Neural crest cell (in vitro differentiated cells): ENCODE measurements around the gene GPHN. TPM values are rescaled to one million over a fixed set of nuclear protein-coding genes. Genes with fewer than 3 reads are reported as not detected.

ENCODE experiments used
- DNase-seq: peaks from one replicate; pipeline ENCODE4 v3.0.0; 2021; ENCODE audit warnings: low read depth, mixed read lengths, low spot score
- H3K27ac Mint-ChIP-seq: one replicate; pipeline ENCODE4 v1.8.0; 2021; ENCODE audit warnings: mild to moderate bottlenecking, mixed read lengths; ENCODE audit not compliant: unreplicated experiment
- H3K27me3 Mint-ChIP-seq: 2 replicates; pipeline ENCODE4 v1.8.0; 2021; ENCODE audit warnings: low read depth, mild to moderate bottlenecking, mixed read lengths
- H3K36me3 Mint-ChIP-seq: 2 replicates; pipeline ENCODE4 v1.8.0; 2021; ENCODE audit warnings: low read depth, mild to moderate bottlenecking, mixed read lengths
- H3K4me1 Mint-ChIP-seq: 2 replicates; pipeline ENCODE4 v1.8.0; 2021; ENCODE audit warnings: mixed read lengths
- H3K4me3 Mint-ChIP-seq: one replicate; pipeline ENCODE4 v1.8.0; 2021; ENCODE audit warnings: mild to moderate bottlenecking, mixed read lengths
- H3K9me3 Mint-ChIP-seq: 2 replicates; pipeline ENCODE4 v1.8.0; 2021; ENCODE audit warnings: mixed read lengths
- total RNA-seq: library from RNA; stranded (reverse); gene quantifications from 2 replicates; pipeline ENCODE4 v1.2.1, GENCODE V29; 2021
- TF ChIP-seq, protein P1 (sequence below): fragments of 200-600 bp; sonication (generic); conservative IDR thresholded peaks from 2 replicates; pipeline ENCODE4 v1.5.0; 2021; ENCODE audit warnings: antibody characterized with exemption, mild to moderate bottlenecking

The GPHN gene
- total RNA-seq, 1 donor from 2014 or later, result 43.5 TPM

GRCh38 chr14:66636240-66636639, 128.3 kb downstream of the GPHN start:
- Mint-ChIP-seq H3K4me3 (no peak overlapping the region), H3K4me1 (peaks cover 5% of the 10 kb centered on the region), H3K36me3 (no peaks in the 10 kb centered on the region), H3K27ac (no peak overlapping the region), H3K27me3 (no peaks in the 10 kb centered on the region), H3K9me3 (no peaks in the 10 kb centered on the region)
- DNase-seq, result no peak
- TF ChIP-seq, protein P1, sequence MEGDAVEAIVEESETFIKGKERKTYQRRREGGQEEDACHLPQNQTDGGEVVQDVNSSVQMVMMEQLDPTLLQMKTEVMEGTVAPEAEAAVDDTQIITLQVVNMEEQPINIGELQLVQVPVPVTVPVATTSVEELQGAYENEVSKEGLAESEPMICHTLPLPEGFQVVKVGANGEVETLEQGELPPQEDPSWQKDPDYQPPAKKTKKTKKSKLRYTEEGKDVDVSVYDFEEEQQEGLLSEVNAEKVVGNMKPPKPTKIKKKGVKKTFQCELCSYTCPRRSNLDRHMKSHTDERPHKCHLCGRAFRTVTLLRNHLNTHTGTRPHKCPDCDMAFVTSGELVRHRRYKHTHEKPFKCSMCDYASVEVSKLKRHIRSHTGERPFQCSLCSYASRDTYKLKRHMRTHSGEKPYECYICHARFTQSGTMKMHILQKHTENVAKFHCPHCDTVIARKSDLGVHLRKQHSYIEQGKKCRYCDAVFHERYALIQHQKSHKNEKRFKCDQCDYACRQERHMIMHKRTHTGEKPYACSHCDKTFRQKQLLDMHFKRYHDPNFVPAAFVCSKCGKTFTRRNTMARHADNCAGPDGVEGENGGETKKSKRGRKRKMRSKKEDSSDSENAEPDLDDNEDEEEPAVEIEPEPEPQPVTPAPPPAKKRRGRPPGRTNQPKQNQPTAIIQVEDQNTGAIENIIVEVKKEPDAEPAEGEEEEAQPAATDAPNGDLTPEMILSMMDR, result no peak

DNA sequence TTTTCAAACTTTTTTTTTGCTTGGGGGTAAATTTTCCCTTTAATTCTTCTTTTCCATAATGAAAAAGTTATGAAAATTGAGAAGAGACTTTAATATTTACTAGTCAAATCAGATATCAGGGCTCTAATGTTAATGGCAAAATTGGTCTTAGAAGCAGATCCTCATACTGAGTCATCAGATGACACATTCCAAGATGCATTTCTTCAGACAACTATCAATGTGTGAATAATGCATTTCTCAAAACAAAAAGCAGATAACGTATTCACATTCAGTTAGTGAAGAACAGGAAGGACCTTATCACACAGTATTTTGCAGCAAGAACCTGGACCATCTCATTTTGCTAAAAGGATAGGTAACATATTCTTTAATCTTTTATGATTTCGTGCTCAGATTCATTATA, 130.7 kb downstream of the GPHN start:
- TF ChIP-seq, protein P1, result no peak
- no peaks in the 10 kb centered on the region for H3K27me3 Mint-ChIP-seq
- DNase-seq, result no peak
- no peaks in the 10 kb centered on the region for H3K36me3 Mint-ChIP-seq
- peaks cover 12% of the 10 kb centered on the region for H3K4me1 Mint-ChIP-seq
- no peaks in the 10 kb centered on the region for H3K9me3 Mint-ChIP-seq
- no peak overlapping the region for H3K4me3 Mint-ChIP-seq
- H3K27ac Mint-ChIP-seq, result no peak overlapping the region

DNA sequence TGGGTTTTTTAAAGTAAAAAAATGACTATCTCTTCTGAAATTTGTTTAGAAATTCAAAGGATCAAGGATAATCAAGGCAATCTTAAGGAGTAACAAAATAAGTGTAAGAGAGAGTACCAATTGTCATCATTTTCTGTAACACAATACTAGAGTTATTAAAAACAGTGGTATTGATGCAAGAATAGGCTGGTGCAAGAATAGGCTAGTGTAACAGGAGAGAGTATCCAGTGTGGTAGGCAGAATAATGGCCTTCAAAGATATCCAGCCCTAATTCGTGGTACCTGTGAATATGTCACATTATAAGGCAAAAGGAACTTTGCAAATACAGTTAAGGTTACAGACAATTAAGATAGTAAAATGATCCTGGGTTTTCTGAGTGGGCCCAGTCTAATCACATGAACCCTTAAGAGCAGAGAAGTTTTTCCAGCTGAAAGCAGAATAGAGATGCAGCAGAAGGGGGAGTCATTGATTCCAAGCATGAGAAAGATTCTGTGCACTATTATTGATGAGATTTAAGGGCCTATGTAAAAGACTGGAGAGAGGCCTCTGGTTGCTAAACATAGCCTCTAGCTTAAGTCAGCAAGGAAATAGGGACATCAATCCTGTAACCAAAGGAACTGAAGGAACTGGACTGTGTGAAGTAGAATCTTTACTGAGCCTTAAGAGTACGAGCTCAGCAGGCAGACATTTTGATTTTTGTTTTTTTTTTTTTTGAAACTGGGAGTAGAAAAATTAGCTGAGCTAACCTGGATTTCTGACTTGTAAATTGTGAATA, 134.1 kb downstream of the GPHN start:
- Mint-ChIP-seq H3K9me3 (no peaks in the 10 kb centered on the region), H3K27me3 (no peaks in the 10 kb centered on the region), H3K36me3 (peaks cover 2% of the 10 kb centered on the region), H3K27ac (no peak overlapping the region), H3K4me3 (no peak overlapping the region), H3K4me1 (peaks cover 11% of the 10 kb centered on the region)
- TF ChIP-seq, protein P1, result no peak
- no peak for DNase-seq

DNA sequence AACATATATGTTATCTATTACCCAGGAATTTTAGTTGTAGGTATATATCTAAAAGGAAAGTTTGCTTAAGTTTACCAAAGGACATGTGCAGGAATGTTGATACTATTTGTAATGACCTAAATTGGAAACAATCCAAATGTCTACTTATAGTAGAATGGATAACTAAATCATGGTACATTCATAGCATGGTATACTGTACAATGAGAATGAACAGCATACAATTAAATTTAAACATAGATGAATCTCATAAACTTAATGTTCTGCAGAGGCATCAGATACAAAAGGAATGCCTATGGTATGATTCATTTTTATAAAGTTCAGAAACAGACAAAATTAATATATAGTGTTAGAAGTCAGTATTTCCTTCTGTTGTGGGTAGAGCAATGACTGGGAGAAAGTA, 135.4 kb downstream of the GPHN start:
- DNase-seq, result no peak
- no peaks in the 10 kb centered on the region for H3K9me3 Mint-ChIP-seq
- H3K4me3 Mint-ChIP-seq, result no peak overlapping the region
- TF ChIP-seq, protein P1, result no peak
- H3K27ac Mint-ChIP-seq, result no peak overlapping the region
- H3K36me3 Mint-ChIP-seq, result peaks cover 2% of the 10 kb centered on the region
- H3K27me3 Mint-ChIP-seq, result no peaks in the 10 kb centered on the region
- H3K4me1 Mint-ChIP-seq, result peaks cover 11% of the 10 kb centered on the region

DNA sequence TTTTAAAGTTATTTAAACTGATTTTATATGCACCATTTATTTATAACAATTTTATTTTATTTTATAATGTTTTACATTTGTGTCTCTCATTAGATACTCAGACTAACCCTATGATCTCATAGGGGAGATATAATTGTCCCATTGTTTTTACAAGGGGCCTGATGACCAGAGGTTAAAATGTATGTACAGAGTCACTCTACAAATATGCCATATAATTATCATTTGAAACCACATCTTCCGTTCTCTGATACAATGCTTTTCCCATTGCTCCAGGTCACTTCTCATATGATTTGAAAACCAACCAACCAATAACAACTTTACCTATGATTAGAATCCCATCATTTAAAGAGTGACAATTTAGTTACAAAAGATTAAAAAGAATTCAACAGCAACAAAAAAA, 137.8 kb downstream of the GPHN start:
- no peaks in the 10 kb centered on the region for H3K27me3 Mint-ChIP-seq
- TF ChIP-seq, protein P1, result no peak
- DNase-seq, result no peak
- H3K27ac Mint-ChIP-seq, result no peak overlapping the region
- no peak overlapping the region for H3K4me3 Mint-ChIP-seq
- H3K9me3 Mint-ChIP-seq, result no peaks in the 10 kb centered on the region
- H3K4me1 Mint-ChIP-seq, result peaks cover 26% of the 10 kb centered on the region
- peaks cover 2% of the 10 kb centered on the region for H3K36me3 Mint-ChIP-seq
